Subcutaneous adipose tissue (tissue), 4 donors: ENCODE results near the gene TSEN2. TPM values are rescaled to one million over a fixed set of nuclear protein-coding genes. Genes with fewer than 3 reads are reported as not detected.

Experiments used
- total RNA-seq, 4 donors: library from RNA; depleted of rRNA; stranded (reverse); fragments of >200 nt; gene quantifications; one replicate each; pipeline ENCODE4 v1.1.0, GENCODE V29; 2016
- TF ChIP-seq, protein P1 (sequence below): fragments of 450-650 bp; IDR thresholded peaks from one replicate; pipeline ENCODE4 v1.5.1; 2016; ENCODE audit warnings: low read depth, mild to moderate bottlenecking, control low read depth, antibody characterized with exemption, moderate library complexity

TSEN2 gene
- total RNA-seq, 4 donors from 2014 or later: 11.4 to 26.0 (median 15.1) TPM

DNA sequence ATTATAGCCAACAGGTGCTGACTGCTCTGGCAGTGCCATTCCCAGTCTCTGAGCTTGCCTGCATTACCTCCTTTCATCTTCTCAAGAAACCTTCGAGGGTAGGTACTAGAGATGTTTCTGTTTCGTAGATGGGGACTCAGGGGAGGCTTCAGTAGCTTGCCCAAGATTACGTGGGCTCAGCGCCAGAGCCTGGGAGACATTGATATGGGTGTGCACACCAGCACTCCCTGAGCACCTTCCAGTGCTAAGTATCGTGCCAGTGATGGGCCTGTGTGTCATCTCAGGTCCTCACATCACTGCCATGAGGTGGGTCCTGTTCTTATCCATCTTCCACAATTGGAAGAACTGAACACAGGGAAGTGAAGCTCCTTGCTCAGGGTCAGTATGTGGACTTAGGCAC, 15.2 kb downstream of the TSEN2 start:
- TF ChIP-seq, protein P1, sequence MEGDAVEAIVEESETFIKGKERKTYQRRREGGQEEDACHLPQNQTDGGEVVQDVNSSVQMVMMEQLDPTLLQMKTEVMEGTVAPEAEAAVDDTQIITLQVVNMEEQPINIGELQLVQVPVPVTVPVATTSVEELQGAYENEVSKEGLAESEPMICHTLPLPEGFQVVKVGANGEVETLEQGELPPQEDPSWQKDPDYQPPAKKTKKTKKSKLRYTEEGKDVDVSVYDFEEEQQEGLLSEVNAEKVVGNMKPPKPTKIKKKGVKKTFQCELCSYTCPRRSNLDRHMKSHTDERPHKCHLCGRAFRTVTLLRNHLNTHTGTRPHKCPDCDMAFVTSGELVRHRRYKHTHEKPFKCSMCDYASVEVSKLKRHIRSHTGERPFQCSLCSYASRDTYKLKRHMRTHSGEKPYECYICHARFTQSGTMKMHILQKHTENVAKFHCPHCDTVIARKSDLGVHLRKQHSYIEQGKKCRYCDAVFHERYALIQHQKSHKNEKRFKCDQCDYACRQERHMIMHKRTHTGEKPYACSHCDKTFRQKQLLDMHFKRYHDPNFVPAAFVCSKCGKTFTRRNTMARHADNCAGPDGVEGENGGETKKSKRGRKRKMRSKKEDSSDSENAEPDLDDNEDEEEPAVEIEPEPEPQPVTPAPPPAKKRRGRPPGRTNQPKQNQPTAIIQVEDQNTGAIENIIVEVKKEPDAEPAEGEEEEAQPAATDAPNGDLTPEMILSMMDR: no peak

DNA sequence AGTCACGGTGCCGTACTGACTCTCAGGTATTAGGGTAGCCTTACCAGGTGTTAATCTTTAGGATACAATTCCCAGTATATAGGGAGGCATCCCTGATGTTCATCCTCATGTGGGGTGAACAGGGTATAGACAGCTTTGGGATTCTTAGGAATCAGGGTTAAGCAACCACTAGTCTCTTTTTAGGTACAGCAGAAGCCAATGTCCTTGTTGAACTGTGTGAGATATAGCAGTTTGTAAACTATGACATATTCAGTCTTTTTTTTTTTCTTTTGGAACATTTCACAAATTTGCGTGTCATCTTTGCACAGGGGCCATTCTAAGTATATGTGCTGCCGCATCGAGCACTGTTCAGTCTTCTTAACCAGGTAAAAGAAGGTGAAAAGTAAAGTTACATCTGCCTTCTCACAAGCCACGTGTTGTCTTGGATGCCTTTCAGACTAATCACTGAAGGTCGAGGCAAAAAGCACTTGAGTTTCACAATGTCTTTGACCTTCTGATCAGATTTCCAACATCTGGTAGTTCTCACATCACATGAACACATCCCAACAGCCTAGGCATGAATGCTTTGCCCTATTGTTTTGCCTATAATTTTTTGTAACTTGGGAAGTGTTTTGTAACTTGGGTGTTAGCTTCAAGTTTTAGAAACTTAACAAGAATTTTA, 17.2 kb downstream of the TSEN2 start:
- TF ChIP-seq, protein P1: no peak

DNA sequence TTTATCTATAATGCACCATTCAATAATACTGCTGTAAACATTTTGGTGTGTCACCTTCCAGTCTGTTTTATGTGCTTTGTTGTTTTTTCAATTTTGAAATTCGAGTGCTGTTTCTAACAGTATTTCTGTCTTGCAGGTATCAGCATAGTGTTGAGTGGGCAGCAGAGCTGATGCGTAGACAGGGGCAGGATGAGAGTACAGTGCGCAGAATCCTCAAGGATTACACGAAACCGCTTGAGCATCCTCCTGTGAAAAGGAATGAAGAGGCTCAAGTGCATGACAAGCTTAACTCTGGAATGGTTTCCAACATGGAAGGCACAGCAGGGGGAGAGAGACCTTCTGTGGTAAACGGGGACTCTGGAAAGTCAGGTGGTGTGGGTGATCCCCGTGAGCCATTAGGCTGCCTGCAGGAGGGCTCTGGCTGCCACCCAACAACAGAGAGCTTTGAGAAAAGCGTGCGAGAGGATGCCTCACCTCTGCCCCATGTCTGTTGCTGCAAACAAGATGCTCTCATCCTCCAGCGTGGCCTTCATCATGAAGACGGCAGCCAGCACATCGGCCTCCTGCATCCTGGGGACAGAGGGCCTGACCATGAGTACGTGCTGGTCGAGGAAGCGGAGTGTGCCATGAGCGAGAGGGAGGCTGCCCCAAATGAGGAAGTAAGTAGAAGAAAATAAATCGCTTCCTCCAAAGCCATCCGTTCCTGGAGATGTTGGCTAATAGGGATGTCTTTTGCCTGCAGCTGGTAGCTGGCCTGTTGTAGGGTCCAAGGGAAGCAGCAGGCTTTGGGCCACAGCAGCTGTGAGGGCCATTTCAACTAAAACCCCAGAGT, 19.1 kb downstream of the TSEN2 start:
- TF ChIP-seq, protein P1: no peak

DNA sequence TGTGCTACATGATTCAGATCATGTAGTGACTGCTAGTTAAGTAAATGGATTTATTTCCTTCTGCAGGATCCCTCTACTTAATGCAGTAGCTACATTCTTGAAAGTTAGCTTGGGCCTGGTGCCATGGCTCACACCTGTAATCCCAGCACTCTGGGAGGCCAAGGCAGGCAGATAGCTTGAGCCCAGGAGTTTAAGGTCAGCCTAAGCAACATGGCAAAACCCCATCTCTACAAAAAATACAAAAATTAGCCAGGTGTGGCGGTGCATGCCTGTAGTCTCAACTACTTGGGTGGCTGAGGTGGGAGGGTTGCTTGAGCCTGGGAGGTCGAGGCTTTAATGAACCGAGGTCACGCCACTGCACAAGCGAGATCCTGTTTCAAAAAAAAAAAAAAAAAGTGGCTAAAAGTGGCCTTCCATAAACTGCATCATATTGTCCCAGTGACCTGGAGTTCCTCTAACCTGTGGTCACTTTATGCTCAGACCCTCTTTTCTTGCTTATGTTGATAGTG, 22.0 kb downstream of the TSEN2 start:
- TF ChIP-seq, protein P1: no peak

DNA sequence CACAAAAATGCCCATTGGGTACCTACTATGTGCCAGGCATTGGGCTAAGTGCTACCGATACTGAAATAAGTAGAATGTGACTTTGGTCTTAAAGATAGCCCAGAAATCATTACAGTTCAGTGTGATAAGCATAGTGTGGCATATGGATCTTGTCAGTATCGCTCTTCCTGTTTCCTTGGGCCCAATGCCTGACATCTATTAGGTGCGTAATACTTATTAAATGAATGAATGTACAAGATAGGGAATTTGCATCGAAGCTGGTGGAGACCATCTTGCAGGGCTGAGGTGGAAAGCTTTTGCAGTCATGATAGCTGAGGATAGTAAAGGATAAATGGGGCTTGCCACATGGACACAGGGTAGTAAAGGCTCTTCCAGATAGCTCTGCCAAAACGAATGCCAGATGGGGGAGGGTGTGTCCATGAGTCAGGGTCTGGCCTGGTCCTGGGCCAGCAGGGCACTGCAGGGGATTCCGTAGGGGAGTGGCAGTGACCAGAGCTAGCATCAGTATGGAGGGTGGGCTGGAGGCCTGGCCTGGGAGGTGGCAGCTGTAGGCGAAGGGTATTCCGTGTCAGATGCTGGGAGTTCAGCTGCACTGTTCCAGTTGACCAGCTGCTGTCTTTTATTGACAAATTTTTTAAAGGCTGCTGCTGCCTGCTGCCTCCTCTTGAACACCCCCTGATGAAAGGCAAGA, 23.5 kb downstream of the TSEN2 start:
- TF ChIP-seq, protein P1: no peak

DNA sequence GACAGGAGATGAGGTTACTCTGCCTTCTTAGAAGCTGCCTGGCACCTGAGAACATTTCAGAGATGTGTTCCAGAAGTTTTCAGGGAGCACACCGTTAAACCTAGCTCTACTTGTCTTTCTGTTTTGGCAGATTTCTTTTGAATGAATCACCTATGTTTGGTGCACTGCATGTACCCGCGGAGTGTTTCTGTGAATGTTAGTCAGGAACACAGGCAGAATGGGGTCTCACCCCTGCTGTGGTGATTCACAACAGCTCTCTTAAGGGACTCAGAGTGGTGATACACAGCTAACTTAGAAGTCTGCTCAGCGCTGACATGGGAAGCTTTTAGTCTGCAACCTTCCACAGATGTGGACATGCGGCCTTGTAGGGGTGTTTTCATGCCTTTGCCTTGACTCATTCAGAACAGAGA, 24.0 kb downstream of the TSEN2 start:
- TF ChIP-seq, protein P1: no peak

DNA sequence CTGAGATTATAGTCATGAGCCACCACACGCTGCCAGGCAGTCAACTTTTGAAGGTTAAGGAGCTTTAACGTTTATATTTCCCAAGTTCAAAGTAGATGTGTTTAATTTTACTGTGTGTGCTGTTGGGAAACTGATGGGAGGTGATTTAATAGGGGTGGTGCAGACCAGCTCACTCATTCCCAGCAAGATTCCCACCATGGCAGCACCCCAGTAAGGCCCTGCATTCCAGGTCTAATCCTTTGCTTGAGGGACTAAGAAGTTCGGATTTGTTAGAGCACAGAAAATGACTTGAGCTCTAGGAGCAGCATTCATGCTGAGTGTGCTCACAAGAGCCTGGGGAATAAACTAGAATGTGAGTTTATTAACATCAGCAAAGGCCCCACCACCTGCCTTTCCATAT, 25.2 kb downstream of the TSEN2 start:
- TF ChIP-seq, protein P1: no peak
